GM21737 (cell line): ENCODE results near the gene POLRMT.
"Not testable (repeated sequence)": the region's sequence is repeated elsewhere in the genome, so short reads cannot be mapped to it uniquely, and the experiment has no call there.

ENCODE experiments used
- ATAC-seq: cut with Tn5 transposase; IDR thresholded peaks from one replicate; pipeline ENCODE4 v1.9.1; 2021; ENCODE audit warnings: mild to moderate bottlenecking, moderate library complexity; ENCODE audit not compliant: unreplicated experiment

The POLRMT gene

GRCh38 chr19:633068-633785, at the start of gene POLRMT:
Gene POLRMT (minus strand): TSS chr19:633537. CDS start chr19:633512, 25 bp downstream.
- ATAC-seq = peak; percentile 79

- no peak for ATAC-seq
Measured at GRCh38 chr19:682678-683320, 49.5 kb upstream of the POLRMT start.

- no peak for ATAC-seq
Measured at GRCh38 chr19:681029-682019, 48.0 kb upstream of the POLRMT start.

GRCh38 chr19:680287-681028, 47.1 kb upstream of the POLRMT start:
- ATAC-seq = peak; percentile 72

GRCh38 chr19:679418-680286, 46.3 kb upstream of the POLRMT start:
- ATAC-seq = peak; percentile 11

- no peak for ATAC-seq
Measured at GRCh38 chr19:678791-679388, 45.6 kb upstream of the POLRMT start.

- ATAC-seq = no peak
Measured at GRCh38 chr19:677601-678436, 44.5 kb upstream of the POLRMT start.

GRCh38 chr19:677201-677600, 43.9 kb upstream of the POLRMT start:
- no peak for ATAC-seq

- no peak for ATAC-seq
Measured at GRCh38 chr19:676339-677105, 43.2 kb upstream of the POLRMT start, which contains the start of gene FSTL3. Gene FSTL3 (plus strand): TSS chr19:676392. CDS start chr19:676424, 32 bp downstream.

GRCh38 chr19:676007-676338, 42.6 kb upstream of the POLRMT start:
- ATAC-seq = no peak

- ATAC-seq = no peak
Measured at GRCh38 chr19:674282-675151, 41.2 kb upstream of the POLRMT start.

GRCh38 chr19:670609-671075, 37.3 kb upstream of the POLRMT start:
- ATAC-seq = no peak

GRCh38 chr19:668675-669434, 35.5 kb upstream of the POLRMT start:
- not testable (repeated sequence) for ATAC-seq

- not testable (repeated sequence) for ATAC-seq
Measured at GRCh38 chr19:666985-667573, 33.7 kb upstream of the POLRMT start.

GRCh38 chr19:664913-665443, 31.6 kb upstream of the POLRMT start:
- no peak for ATAC-seq
